Epithelial cell of esophagus (primary cell): Measurements from ENCODE around the gene DMC1.

Source experiments
- DNase-seq: peaks from one replicate; pipeline ENCODE4 v3.0.0; 2010; ENCODE audit warnings: low read depth
- H3K4me3 ChIP-seq: 2 replicates; pipeline ENCODE4 v1.5.1; 2011; ENCODE audit warnings: mild to moderate bottlenecking, low read length, control low read depth
- TF ChIP-seq, protein P1 (sequence below): IDR thresholded peaks from 2 replicates; pipeline ENCODE4 v1.5.1; 2011; ENCODE audit warnings: low read depth, mild to moderate bottlenecking, low read length, control low read depth, inconsistent platforms; ENCODE audit not compliant: insufficient read depth; ENCODE audit errors: missing control alignments

DMC1 gene

DNA sequence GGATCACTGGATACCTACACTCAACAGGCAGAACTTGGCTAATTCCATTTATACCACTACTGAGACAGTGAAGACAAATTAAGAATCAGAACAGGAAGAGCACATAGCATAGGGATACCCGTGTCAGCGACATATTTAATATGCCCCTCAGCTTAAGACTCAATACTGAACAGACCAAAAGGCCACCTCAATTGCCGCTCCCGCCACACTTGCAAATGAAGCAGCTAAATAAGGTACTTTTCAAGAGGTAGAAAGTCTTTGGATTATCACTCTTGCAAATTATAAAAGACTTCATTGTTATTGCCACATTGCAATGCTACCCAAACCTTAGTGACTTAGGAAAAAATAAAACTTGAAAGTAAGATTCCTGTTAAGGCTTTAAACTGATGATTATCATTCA is 67.0 kb downstream of the DMC1 start:
- no peak for DNase-seq
- H3K4me3 ChIP-seq, result peak overlapping the region; percentile 83
- TF ChIP-seq, protein P1, sequence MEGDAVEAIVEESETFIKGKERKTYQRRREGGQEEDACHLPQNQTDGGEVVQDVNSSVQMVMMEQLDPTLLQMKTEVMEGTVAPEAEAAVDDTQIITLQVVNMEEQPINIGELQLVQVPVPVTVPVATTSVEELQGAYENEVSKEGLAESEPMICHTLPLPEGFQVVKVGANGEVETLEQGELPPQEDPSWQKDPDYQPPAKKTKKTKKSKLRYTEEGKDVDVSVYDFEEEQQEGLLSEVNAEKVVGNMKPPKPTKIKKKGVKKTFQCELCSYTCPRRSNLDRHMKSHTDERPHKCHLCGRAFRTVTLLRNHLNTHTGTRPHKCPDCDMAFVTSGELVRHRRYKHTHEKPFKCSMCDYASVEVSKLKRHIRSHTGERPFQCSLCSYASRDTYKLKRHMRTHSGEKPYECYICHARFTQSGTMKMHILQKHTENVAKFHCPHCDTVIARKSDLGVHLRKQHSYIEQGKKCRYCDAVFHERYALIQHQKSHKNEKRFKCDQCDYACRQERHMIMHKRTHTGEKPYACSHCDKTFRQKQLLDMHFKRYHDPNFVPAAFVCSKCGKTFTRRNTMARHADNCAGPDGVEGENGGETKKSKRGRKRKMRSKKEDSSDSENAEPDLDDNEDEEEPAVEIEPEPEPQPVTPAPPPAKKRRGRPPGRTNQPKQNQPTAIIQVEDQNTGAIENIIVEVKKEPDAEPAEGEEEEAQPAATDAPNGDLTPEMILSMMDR, result no peak

DNA sequence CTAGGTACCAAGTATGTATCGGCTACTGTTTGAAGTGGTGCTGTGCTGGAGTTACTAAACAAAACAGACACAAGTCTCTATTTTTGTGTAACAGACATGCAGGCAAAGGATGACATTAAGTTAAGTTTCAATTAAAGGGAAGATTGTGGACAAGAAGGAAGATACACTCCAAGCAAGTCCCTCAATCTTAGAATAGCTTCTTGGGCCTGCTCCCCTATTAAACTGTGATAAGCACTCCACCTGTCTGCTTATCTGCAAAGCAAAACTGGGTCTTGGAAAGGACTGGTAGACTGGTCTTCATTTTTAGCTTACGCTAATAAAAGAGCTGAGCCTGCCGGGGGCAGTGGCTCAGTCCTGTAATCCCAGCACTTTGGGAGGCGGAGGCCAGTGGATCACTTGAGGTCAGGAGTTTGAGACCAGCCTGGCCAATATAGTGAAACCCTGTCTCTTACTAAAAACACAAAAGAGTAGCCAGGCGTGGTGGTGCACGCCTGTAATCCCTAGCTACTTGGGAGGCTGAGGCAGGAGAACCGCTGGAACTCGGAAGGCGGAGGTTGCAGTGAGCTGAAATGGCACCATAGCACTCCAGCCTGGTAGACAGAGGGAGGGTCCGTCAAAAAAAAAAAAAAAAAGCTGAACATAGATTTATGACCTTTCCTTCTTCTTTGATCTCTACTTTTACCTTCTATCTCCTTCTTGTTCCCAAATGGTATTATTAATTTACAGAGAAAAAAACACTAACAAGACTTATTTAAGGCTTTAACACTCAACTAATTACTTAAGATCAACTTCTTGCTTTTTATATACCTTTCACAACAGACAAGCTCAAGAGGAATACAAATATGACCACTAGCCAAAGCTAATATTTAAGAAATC is 67.9 kb downstream of the DMC1 start:
- H3K4me3 ChIP-seq, result peak overlapping the region; percentile 83
- no peak for DNase-seq
- TF ChIP-seq, protein P1, result no peak

DNA sequence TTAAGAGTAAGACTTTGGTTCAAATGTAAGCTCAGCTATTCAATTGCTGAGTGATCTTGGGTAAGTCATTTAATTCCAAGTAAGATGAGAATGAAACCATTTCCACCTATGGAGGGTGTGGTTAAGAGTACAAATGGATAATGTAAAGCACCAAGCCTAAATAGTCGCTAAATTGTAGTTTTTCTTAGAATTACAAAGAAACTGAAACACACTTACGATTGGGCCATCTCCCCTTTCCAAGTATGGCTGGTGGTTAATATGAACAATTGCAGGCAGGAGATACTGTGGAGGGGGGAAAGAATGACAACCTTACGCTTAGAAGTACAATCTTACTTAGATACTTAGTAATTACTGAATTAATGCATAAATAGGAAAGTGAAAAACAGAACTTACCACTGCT is 72.1 kb downstream of the DMC1 start:
- no peak for DNase-seq

GRCh38 chr22:38494939-38495338 is 75.0 kb downstream of the DMC1 start:
- TF ChIP-seq, protein P1, result peak; percentile 14
- DNase-seq, result no peak
- no peak overlapping the region for H3K4me3 ChIP-seq

More for the DNA sequence above, 72.1 kb downstream of the DMC1 start:
- TF ChIP-seq, protein P1, result no peak
- no peak overlapping the region for H3K4me3 ChIP-seq

- H3K4me3 ChIP-seq, result no peak overlapping the region
- DNase-seq, result no peak
- TF ChIP-seq, protein P1, result no peak
Observed at GRCh38 chr22:38494498-38494897, 75.5 kb downstream of the DMC1 start.

GRCh38 chr22:38491707-38492348 is 78.2 kb downstream of the DMC1 start:
- TF ChIP-seq, protein P1, result no peak
- no peak for DNase-seq
- no peak overlapping the region for H3K4me3 ChIP-seq
